ENCODE measurements around the gene ZNF333. TPM values are rescaled to one million over a fixed set of nuclear protein-coding genes. Genes with fewer than 3 reads are reported as not detected.

Gene ZNF333
- polyA plus RNA-seq, 3 donors, result 7.6 to 43.0 (median 9.3) TPM

- Histone ChIP-seq H4K20me1 (ENCODE audit: insufficient read depth, low read length) (peaks cover 49% of the 10 kb centered on the region), H3K9ac (ENCODE audit: insufficient read depth, low read length, poor library complexity, severe bottlenecking) (no peak overlapping the region), H3K9me3 (replicated peaks in 1 of 2; ENCODE audit: control insufficient read depth in 1 of 2, insufficient read depth in 1 of 2, low read length in 2 of 2) (peaks cover 9 to 10% of the 10 kb centered on the region in 2 donors), H3K36me3 (replicated peaks in 1 of 2; ENCODE audit: control insufficient read depth in 1 of 2, insufficient read depth in 2 of 2, low read length in 2 of 2) (peaks cover 29 to 37% of the 10 kb centered on the region in 2 donors), H3K4me3 (replicated peaks in 1 of 3; ENCODE audit: low read depth in 2 of 3, low read length in 3 of 3) (no peak overlapping the region), H3K27ac (ENCODE audit: low read depth in 1 of 2, low read length in 2 of 2) (no peak overlapping the region), H3K4me1 (ENCODE audit: control insufficient read depth in 1 of 2, insufficient read depth in 2 of 2, low read length in 2 of 2) (no peaks in the 10 kb centered on the region), H3K79me2 (ENCODE audit: insufficient read depth, low read length) (no peaks in the 10 kb centered on the region), H3K27me3 (ENCODE audit: control insufficient read depth in 2 of 2, insufficient read depth in 2 of 2, low read length in 2 of 2) (no peaks in the 10 kb centered on the region), H3K4me2 (replicated peaks; ENCODE audit: extremely low read depth, low read length, poor library complexity, severe bottlenecking) (no peak overlapping the region), H2AFZ (ENCODE audit: insufficient read depth, low read depth, low read length, poor library complexity, severe bottlenecking) (no peak overlapping the region)
- Mint-ChIP-seq H3K4me1 (no peaks in the 10 kb centered on the region), H3K27ac (peak overlapping the region in 1 of 7 donors; percentile 26), H3K36me3 (peaks cover 21 to 34% of the 10 kb centered on the region in 2 donors), H3K9me3 (peaks cover 15 to 23% (median 18%) of the 10 kb centered on the region in 7 donors), H3K4me3 (no peak overlapping the region), H3K27me3 (ENCODE audit: low read depth in 3 of 3) (peaks cover 0 to 1% (median 0%) of the 10 kb centered on the region in 3 donors)
- TF ChIP-seq CTCF (IDR thresholded peaks at IDR 0.05), result no peak
- intact Hi-C loops (cut with micrococcal nuclease), result no loop called here
- no CpG with 5 or more reads among the region's 1 CpG for WGBS (ENCODE audit: insufficient coverage)
- no peak for DNase-seq
Measured at GRCh38 chr19:14733574-14733973, 43.7 kb downstream of the ZNF333 start.

- H3K9me3 Mint-ChIP-seq, result peaks cover 0 to 7% (median 3%) of the 10 kb centered on the region in 7 donors
- H4K20me1 ChIP-seq (ENCODE audit: insufficient read depth, low read length), result peaks cover 60% of the 10 kb centered on the region
- H3K4me1 ChIP-seq (ENCODE audit: control insufficient read depth in 1 of 2, insufficient read depth in 2 of 2, low read length in 2 of 2), result no peaks in the 10 kb centered on the region
- DNase-seq, result no peak
- no peak overlapping the region for H3K27ac ChIP-seq (ENCODE audit: low read depth in 1 of 2, low read length in 2 of 2)
- H3K9me3 ChIP-seq (replicated peaks in 1 of 2; ENCODE audit: control insufficient read depth in 1 of 2, insufficient read depth in 1 of 2, low read length in 2 of 2), result no peaks in the 10 kb centered on the region
- 95% methylated on average over 4 of the region's 5 CpGs for WGBS (ENCODE audit: insufficient coverage)
- peaks cover 37 to 57% of the 10 kb centered on the region in 2 donors for H3K36me3 Mint-ChIP-seq
- no peak overlapping the region for H2AFZ ChIP-seq (ENCODE audit: insufficient read depth, low read depth, low read length, poor library complexity, severe bottlenecking)
- no peak overlapping the region for H3K4me3 ChIP-seq (replicated peaks in 1 of 3; ENCODE audit: low read depth in 2 of 3, low read length in 3 of 3)
- H3K27me3 Mint-ChIP-seq (ENCODE audit: low read depth in 3 of 3), result peaks cover 0 to 5% (median 0%) of the 10 kb centered on the region in 3 donors
- no peak overlapping the region for H3K4me2 ChIP-seq (replicated peaks; ENCODE audit: extremely low read depth, low read length, poor library complexity, severe bottlenecking)
- peaks cover 39 to 59% of the 10 kb centered on the region in 2 donors for H3K36me3 ChIP-seq (replicated peaks in 1 of 2; ENCODE audit: control insufficient read depth in 1 of 2, insufficient read depth in 2 of 2, low read length in 2 of 2)
- no peak overlapping the region for H3K9ac ChIP-seq (ENCODE audit: insufficient read depth, low read length, poor library complexity, severe bottlenecking)
- H3K4me3 Mint-ChIP-seq, result no peak overlapping the region
- H3K79me2 ChIP-seq (ENCODE audit: insufficient read depth, low read length), result no peaks in the 10 kb centered on the region
- H3K27me3 ChIP-seq (ENCODE audit: control insufficient read depth in 2 of 2, insufficient read depth in 2 of 2, low read length in 2 of 2), result no peaks in the 10 kb centered on the region
- TF ChIP-seq CTCF (IDR thresholded peaks at IDR 0.05), result no peak
- H3K27ac Mint-ChIP-seq, result no peak overlapping the region
- no peaks in the 10 kb centered on the region for H3K4me1 Mint-ChIP-seq
- intact Hi-C loops (cut with micrococcal nuclease), result no loop called here
Measured at GRCh38 chr19:14735915-14736314, 46.1 kb downstream of the ZNF333 start.
